Ovary (tissue), 3 donors: ENCODE measurements around the gene AGPAT1.

Experiments
- CTCF ChIP-seq, 3 donors: fragments of 450-650 bp in 2 of 3; fragments of 200-600 bp in 1 of 3; IDR thresholded peaks; one replicate each; pipeline versions ENCODE4 v1.5.1 to v1.8.0; 2016 to 2022; ENCODE audit warnings: antibody characterized with exemption in 3 of 3, mild to moderate bottlenecking in 1 of 3
- EP300 ChIP-seq: sonication (generic); formaldehyde crosslinking; IDR thresholded peaks from one replicate; pipeline ENCODE4 v1.6.1; 2017; ENCODE audit warnings: antibody characterized with exemption
- POLR2A ChIP-seq: fragments of 450-650 bp; IDR thresholded peaks from one replicate; pipeline ENCODE4 v1.6.1; 2017; ENCODE audit warnings: antibody characterized with exemption, mild to moderate bottlenecking, moderate library complexity
- donor health status: DM: no; HTN: no; CAD: no.

GRCh38 chr6:32183483-32184083 lies 7.7 kb upstream of the AGPAT1 start:
- TF ChIP-seq CTCF (IDR thresholded peaks at IDR 0.05) (no peak), EP300 (no peak), POLR2A (no peak)
